Measurements from ENCODE around the gene C1QTNF12. TPM values are rescaled to one million over a fixed set of nuclear protein-coding genes. Genes with fewer than 3 reads are reported as not detected.

Gene C1QTNF12
- total RNA-seq, 3 donors from 2014 or later: 21.5 to 54.0 (median 36.5) TPM

DNA sequence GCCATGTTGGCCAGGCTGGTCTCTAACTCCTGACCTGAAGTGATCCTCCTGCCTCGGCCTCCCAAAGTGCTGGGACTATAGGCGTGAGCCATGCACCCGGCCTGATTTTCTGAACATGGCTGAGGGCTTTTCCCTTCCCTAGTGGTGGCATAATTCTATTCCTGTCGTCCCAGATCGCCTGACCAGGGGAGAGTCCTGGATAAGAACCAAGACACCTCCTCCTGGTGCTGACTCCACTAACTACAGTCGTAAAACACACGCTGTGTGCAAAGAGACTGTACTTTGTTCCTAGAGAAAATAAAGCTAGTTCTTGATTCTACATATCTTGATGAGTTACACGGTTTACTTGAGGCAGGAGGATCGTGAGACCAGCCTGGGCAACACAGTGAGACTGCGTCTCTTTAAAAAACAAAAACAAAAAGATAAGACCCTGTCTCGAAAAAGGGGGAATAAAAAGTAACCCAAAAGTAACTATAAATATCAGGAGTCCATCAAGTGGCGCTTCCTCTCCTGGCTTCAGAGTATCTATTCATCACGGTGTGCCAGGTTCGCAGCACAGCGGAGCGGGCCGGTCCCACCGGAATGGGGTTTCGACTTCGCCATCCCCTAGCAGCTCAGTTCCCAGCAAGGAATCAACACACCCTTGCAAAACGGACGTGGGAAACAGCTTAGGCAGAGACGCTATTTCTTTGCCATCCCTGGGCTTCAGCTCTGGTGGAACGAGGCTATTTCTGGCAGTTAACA, 15.7 kb downstream of the C1QTNF12 start:
- peak in 2 of 3 donors; percentile 56 to 79 for DNase-seq
- TF ChIP-seq, protein P1, sequence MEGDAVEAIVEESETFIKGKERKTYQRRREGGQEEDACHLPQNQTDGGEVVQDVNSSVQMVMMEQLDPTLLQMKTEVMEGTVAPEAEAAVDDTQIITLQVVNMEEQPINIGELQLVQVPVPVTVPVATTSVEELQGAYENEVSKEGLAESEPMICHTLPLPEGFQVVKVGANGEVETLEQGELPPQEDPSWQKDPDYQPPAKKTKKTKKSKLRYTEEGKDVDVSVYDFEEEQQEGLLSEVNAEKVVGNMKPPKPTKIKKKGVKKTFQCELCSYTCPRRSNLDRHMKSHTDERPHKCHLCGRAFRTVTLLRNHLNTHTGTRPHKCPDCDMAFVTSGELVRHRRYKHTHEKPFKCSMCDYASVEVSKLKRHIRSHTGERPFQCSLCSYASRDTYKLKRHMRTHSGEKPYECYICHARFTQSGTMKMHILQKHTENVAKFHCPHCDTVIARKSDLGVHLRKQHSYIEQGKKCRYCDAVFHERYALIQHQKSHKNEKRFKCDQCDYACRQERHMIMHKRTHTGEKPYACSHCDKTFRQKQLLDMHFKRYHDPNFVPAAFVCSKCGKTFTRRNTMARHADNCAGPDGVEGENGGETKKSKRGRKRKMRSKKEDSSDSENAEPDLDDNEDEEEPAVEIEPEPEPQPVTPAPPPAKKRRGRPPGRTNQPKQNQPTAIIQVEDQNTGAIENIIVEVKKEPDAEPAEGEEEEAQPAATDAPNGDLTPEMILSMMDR (IDR thresholded peaks at IDR 0.05): no peak

DNA sequence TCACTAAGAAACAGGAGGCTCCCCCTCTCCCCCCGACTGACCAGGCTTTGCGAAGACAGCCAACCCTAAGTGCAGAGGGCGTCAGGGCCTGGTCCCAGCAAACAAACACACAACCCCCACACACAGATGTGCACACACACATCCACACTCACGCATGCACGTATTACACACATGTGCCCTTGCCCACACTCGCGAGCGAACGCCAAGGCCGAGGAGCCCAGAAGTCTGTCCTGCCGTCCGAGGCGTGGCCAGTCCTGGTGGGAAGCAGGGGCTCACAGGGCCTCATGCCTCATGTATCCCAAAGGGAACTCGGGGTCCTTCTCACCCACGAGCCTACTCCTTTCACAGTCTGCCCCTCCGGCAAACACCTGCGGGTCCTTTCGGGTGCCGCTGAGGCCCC, 16.8 kb downstream of the C1QTNF12 start:
- Histone ChIP-seq H3K4me3 (no peak overlapping the region), H3K36me3 (ENCODE audit: low read depth) (peaks cover 7% of the 10 kb centered on the region), H3K9me3 (no peaks in the 10 kb centered on the region), H3K4me1 (ENCODE audit: low read depth) (peaks cover 27% of the 10 kb centered on the region)
- ATAC-seq (no peak), DNase-seq (no peak)
- TF ChIP-seq, protein P1 (IDR thresholded peaks at IDR 0.05): no peak
- intact Hi-C loops (cut with DNase I, micrococcal nuclease): no loop called here

More for the DNA sequence above, 15.7 kb downstream of the C1QTNF12 start:
- peaks cover 27% of the 10 kb centered on the region for H3K4me1 ChIP-seq (ENCODE audit: low read depth)
- peak overlapping the region; percentile 98 for H3K4me3 ChIP-seq
- peak; percentile 74 for ATAC-seq
- intact Hi-C loops (cut with DNase I, micrococcal nuclease): no loop called here
- peaks cover 7% of the 10 kb centered on the region for H3K36me3 ChIP-seq (ENCODE audit: low read depth)
- H3K9me3 ChIP-seq: no peaks in the 10 kb centered on the region

DNA sequence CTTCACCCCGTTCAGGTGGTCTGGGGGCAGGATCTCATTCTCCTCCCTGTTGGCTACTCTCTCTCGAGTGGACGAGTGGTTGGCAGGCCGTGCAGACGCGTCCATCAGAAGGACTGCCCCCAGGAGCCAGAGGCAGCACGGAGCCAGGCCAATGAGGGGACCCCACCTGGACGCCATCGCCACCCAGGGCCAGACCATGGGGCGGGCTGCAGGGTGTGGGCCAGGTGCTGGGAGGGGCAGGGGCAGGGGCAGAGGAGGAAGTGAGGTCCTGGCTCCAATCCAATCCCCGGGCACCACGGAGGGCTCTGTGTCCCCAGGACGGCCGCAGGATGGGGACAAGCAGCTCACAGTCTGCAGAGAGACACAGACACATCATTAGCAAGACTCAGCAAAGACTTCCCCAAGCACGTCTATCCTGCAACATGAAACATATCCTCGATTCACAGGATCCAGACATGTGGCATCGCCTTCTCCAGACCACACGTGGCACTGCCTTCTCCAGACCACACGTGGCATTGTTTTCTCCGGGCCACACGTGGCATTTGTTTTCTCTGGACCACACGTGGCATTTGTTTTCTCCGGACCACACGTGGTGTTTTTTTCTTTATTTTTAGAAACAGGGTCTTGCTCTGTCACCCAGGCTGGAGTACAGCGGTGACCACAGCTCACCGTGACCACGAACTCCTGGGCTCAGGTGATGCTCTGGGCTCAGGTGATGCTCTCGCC, 17.8 kb downstream of the C1QTNF12 start:
- H3K36me3 ChIP-seq (ENCODE audit: low read depth): peaks cover 7% of the 10 kb centered on the region
- H3K9me3 ChIP-seq: no peaks in the 10 kb centered on the region
- TF ChIP-seq, protein P1 (IDR thresholded peaks at IDR 0.05): no peak
- peaks cover 27% of the 10 kb centered on the region for H3K4me1 ChIP-seq (ENCODE audit: low read depth)
- ATAC-seq (no peak), DNase-seq (no peak)
- intact Hi-C loops (cut with DNase I, micrococcal nuclease): no loop called here
- H3K4me3 ChIP-seq: no peak overlapping the region

DNA sequence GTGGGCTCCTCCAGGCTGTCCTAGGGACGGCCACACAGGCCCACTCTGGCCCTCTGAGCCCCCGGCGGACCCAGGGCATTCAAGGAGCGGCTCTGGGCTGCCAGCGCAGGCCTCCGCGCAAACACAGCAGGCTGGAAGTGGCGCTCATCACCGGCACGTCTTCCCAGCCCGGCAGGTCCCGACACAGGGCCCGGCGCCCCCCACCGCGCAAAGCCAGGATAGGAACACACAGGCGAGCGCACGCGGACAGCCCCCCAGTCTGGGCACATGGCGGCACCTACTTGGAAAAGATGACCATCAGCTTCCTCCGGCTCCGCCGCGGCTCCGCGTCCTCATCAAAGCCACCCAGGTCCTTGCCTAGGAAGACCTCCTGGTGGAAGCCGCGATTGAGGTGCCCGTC, 18.3 kb downstream of the C1QTNF12 start:
- ATAC-seq: no peak
- DNase-seq: no peak
- Histone ChIP-seq H3K4me3 (no peak overlapping the region), H3K4me1 (ENCODE audit: low read depth) (peaks cover 24% of the 10 kb centered on the region), H3K9me3 (no peaks in the 10 kb centered on the region), H3K36me3 (ENCODE audit: low read depth) (peaks cover 12% of the 10 kb centered on the region)
- TF ChIP-seq, protein P1 (IDR thresholded peaks at IDR 0.05): no peak
- intact Hi-C loops (cut with DNase I, micrococcal nuclease): no loop called here

DNA sequence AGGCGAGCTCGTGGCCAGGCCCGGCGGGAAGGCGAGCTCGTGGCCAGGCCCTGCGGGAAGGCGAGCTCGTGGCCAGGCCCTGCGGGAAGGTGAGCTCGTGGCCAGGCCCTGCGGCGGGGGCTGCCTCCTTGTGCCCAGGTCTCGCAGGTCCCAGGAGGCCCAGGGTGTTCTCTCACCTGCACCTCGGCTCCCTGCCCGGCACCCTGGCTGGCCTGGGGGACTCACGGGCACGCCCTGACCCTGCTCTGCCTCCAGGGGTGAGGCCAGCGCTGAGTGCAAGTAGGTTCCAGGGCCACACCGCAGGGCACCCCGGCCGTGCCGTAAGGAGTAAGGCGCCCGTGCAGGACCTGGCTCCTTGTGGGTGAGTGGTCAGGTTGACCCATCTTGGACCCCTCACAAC, 19.1 kb downstream of the C1QTNF12 start:
- peaks cover 13% of the 10 kb centered on the region for H3K36me3 ChIP-seq (ENCODE audit: low read depth)
- TF ChIP-seq, protein P1 (IDR thresholded peaks at IDR 0.05): no peak
- intact Hi-C loops (cut with DNase I, micrococcal nuclease): no loop called here
- ATAC-seq: no peak
- peaks cover 24% of the 10 kb centered on the region for H3K4me1 ChIP-seq (ENCODE audit: low read depth)
- H3K4me3 ChIP-seq: no peak overlapping the region
- no peak for DNase-seq
- H3K9me3 ChIP-seq: no peaks in the 10 kb centered on the region

All from mucosa of descending colon (tissue), 3 donors.